ENCODE data around the gene RALA.
A peak's percentile ranks its signal among the peaks of the same experiment; 100 is the strongest.

RALA gene

GRCh38 chr7:39624442-39624807, 1.1 kb downstream of the RALA start:
- Histone ChIP-seq H3K4me2 (ENCODE audit: low read length, poor library complexity, severe bottlenecking) (peak overlapping the region; percentile 77), H4K91ac (ENCODE audit: low read length) (no peak overlapping the region), H3K36me3 (ENCODE audit: control insufficient read depth in 1 of 2, insufficient read depth in 2 of 2, low read depth in 1 of 2, low read length in 2 of 2) (peaks cover 0 to 7% of the 10 kb centered on the region in 2 experiments), H2BK15ac (ENCODE audit: low read depth, poor library complexity, severe bottlenecking) (no peak overlapping the region), H4K8ac (ENCODE audit: low read length) (no peak overlapping the region), H3K23ac (ENCODE audit: low read length in 2 of 2) (no peak overlapping the region), H3K4ac (ENCODE audit: low read depth in 1 of 2, low read length in 2 of 2) (peak overlapping the region in 1 of 2 experiments; percentile 30), H3K4me1 (ENCODE audit: control insufficient read depth, insufficient read depth, low read depth, low read length) (peaks cover 7% of the 10 kb centered on the region), H2BK5ac (ENCODE audit: low read depth, low read length, poor library complexity, severe bottlenecking) (no peak overlapping the region), H3K27me3 (ENCODE audit: control insufficient read depth in 1 of 2, insufficient read depth in 1 of 2, low read length in 2 of 2) (no peaks in the 10 kb centered on the region), H3K27ac (ENCODE audit: low read length, poor library complexity, severe bottlenecking) (peak overlapping the region; percentile 2), H3K79me1 (replicated peaks; ENCODE audit: low read length, poor library complexity, severe bottlenecking) (no peaks in the 10 kb centered on the region), H2BK120ac (ENCODE audit: low read depth, low read length) (no peak overlapping the region), H3K14ac (ENCODE audit: low read length in 2 of 2) (peak overlapping the region in 1 of 2 experiments; percentile 77), H2AFZ (ENCODE audit: low read depth, low read length) (no peak overlapping the region), H3K4me3 (ENCODE audit: insufficient read depth in 1 of 2, low read depth in 1 of 2, low read length in 2 of 2) (peak overlapping the region; percentile 46 to 96), H2AK5ac (ENCODE audit: low read length, severe bottlenecking) (no peak overlapping the region), H3K9me3 (ENCODE audit: control insufficient read depth, low read length) (no peaks in the 10 kb centered on the region), H2BK12ac (ENCODE audit: low read length in 2 of 2) (no peak overlapping the region), H3K18ac (ENCODE audit: low read depth in 1 of 2, low read length in 2 of 2) (peak overlapping the region in 1 of 2 experiments; percentile 30), H3K9ac (ENCODE audit: low read length) (peak overlapping the region; percentile 99)
- WGBS = 0% methylated on average over 4 of the region's 7 CpGs
- peak; percentile 31 for DNase-seq

- Histone ChIP-seq H2AFZ (ENCODE audit: low read depth, low read length) (no peak overlapping the region), H3K4me3 (ENCODE audit: insufficient read depth in 1 of 2, low read depth in 1 of 2, low read length in 2 of 2) (peak overlapping the region in 1 of 2 experiments; percentile 96), H2BK12ac (ENCODE audit: low read length in 2 of 2) (no peak overlapping the region), H3K27me3 (ENCODE audit: control insufficient read depth in 1 of 2, insufficient read depth in 1 of 2, low read length in 2 of 2) (no peaks in the 10 kb centered on the region), H2BK15ac (ENCODE audit: low read depth, poor library complexity, severe bottlenecking) (no peak overlapping the region), H3K14ac (ENCODE audit: low read length in 2 of 2) (no peak overlapping the region), H4K8ac (ENCODE audit: low read length) (no peak overlapping the region), H3K27ac (ENCODE audit: low read length, poor library complexity, severe bottlenecking) (no peak overlapping the region), H2AK5ac (ENCODE audit: low read length, severe bottlenecking) (no peak overlapping the region), H3K9ac (ENCODE audit: low read length) (peak overlapping the region; percentile 99), H4K91ac (ENCODE audit: low read length) (no peak overlapping the region), H3K23ac (ENCODE audit: low read length in 2 of 2) (no peak overlapping the region), H3K18ac (ENCODE audit: low read depth in 1 of 2, low read length in 2 of 2) (no peak overlapping the region), H2BK5ac (ENCODE audit: low read depth, low read length, poor library complexity, severe bottlenecking) (no peak overlapping the region), H3K4ac (ENCODE audit: low read depth in 1 of 2, low read length in 2 of 2) (no peak overlapping the region), H3K79me1 (replicated peaks; ENCODE audit: low read length, poor library complexity, severe bottlenecking) (no peaks in the 10 kb centered on the region), H3K4me2 (ENCODE audit: low read length, poor library complexity, severe bottlenecking) (peak overlapping the region; percentile 46), H2BK120ac (ENCODE audit: low read depth, low read length) (no peak overlapping the region), H3K4me1 (ENCODE audit: control insufficient read depth, insufficient read depth, low read depth, low read length) (peaks cover 7% of the 10 kb centered on the region), H3K36me3 (ENCODE audit: control insufficient read depth in 1 of 2, insufficient read depth in 2 of 2, low read depth in 1 of 2, low read length in 2 of 2) (peaks cover 4 to 11% of the 10 kb centered on the region in 2 experiments), H3K9me3 (ENCODE audit: control insufficient read depth, low read length) (no peaks in the 10 kb centered on the region)
- WGBS = 48% methylated on average over 4 of the region's 5 CpGs
- DNase-seq = peak; percentile 65
Observed at GRCh38 chr7:39624935-39625694, 1.7 kb downstream of the RALA start.

- Histone ChIP-seq H3K4me1 (ENCODE audit: control insufficient read depth, insufficient read depth, low read depth, low read length) (peaks cover 5% of the 10 kb centered on the region), H2BK120ac (ENCODE audit: low read depth, low read length) (no peak overlapping the region)
- WGBS = 95% methylated on average over 8 of the region's 8 CpGs
Observed at GRCh38 chr7:39631736-39632308, 8.4 kb downstream of the RALA start.

More at GRCh38 chr7:39631736-39632308, 8.4 kb downstream of the RALA start:
- H3K9ac ChIP-seq (ENCODE audit: low read length) = peak overlapping the region; percentile 48
- no peak overlapping the region for H2BK15ac ChIP-seq (ENCODE audit: low read depth, poor library complexity, severe bottlenecking)
- H3K4me3 ChIP-seq (ENCODE audit: insufficient read depth in 1 of 2, low read depth in 1 of 2, low read length in 2 of 2) = no peak overlapping the region
- H2BK12ac ChIP-seq (ENCODE audit: low read length in 2 of 2) = no peak overlapping the region
- H3K14ac ChIP-seq (ENCODE audit: low read length in 2 of 2) = no peak overlapping the region
- H3K27me3 ChIP-seq (ENCODE audit: control insufficient read depth in 1 of 2, insufficient read depth in 1 of 2, low read length in 2 of 2) = no peaks in the 10 kb centered on the region
- no peak overlapping the region for H3K4me2 ChIP-seq (ENCODE audit: low read length, poor library complexity, severe bottlenecking)
- no peaks in the 10 kb centered on the region for H3K9me3 ChIP-seq (ENCODE audit: control insufficient read depth, low read length)
- H2BK5ac ChIP-seq (ENCODE audit: low read depth, low read length, poor library complexity, severe bottlenecking) = no peak overlapping the region
- H2AFZ ChIP-seq (ENCODE audit: low read depth, low read length) = no peak overlapping the region
- peaks cover 2% of the 10 kb centered on the region for H3K79me1 ChIP-seq (replicated peaks; ENCODE audit: low read length, poor library complexity, severe bottlenecking)
- H3K36me3 ChIP-seq (ENCODE audit: control insufficient read depth in 1 of 2, insufficient read depth in 2 of 2, low read depth in 1 of 2, low read length in 2 of 2) = peaks cover 7 to 56% of the 10 kb centered on the region in 2 experiments
- no peak overlapping the region for H2AK5ac ChIP-seq (ENCODE audit: low read length, severe bottlenecking)
- no peak for DNase-seq
- no peak overlapping the region for H4K91ac ChIP-seq (ENCODE audit: low read length)
- no peak overlapping the region for H3K18ac ChIP-seq (ENCODE audit: low read depth in 1 of 2, low read length in 2 of 2)
- no peak overlapping the region for H3K4ac ChIP-seq (ENCODE audit: low read depth in 1 of 2, low read length in 2 of 2)
- no peak overlapping the region for H3K23ac ChIP-seq (ENCODE audit: low read length in 2 of 2)
- H3K27ac ChIP-seq (ENCODE audit: low read length, poor library complexity, severe bottlenecking) = no peak overlapping the region
- no peak overlapping the region for H4K8ac ChIP-seq (ENCODE audit: low read length)
